Mononuclear cell (primary cell): ENCODE data around the gene OR6J1. TPM values are rescaled to one million over a fixed set of nuclear protein-coding genes. Genes with fewer than 3 reads are reported as not detected.
"Not testable (repeated sequence)": the region's sequence is repeated elsewhere in the genome, so short reads cannot be mapped to it uniquely, and the experiment has no call there.

Experiments used
- H3K27me3 ChIP-seq: 2 replicates; pipeline ENCODE4 v1.6.0; 2011; ENCODE audit warnings: low read length, control low read depth; ENCODE audit not compliant: insufficient read depth
- H3K4me1 ChIP-seq: 2 replicates; pipeline ENCODE4 v1.5.1; 2011; ENCODE audit warnings: mild to moderate bottlenecking, low read length, control low read depth; ENCODE audit not compliant: insufficient read depth
- H3K4me3 ChIP-seq: 2 replicates; pipeline ENCODE4 v1.5.1; 2011; ENCODE audit warnings: mild to moderate bottlenecking, low read length, moderate library complexity
- H3K9me3 ChIP-seq: 2 replicates; pipeline ENCODE4 v1.5.1; 2011; ENCODE audit warnings: low read depth, mild to moderate bottlenecking, control low read depth, low read length
- total RNA-seq: library from RNA; depleted of rRNA; stranded (reverse); fragments of >200 nt; gene quantifications from one replicate; pipeline ENCODE4 v1.2.3, GENCODE V29; 2012

The OR6J1 gene
- total RNA-seq: not detected

- H3K27me3 ChIP-seq: no peaks in the 10 kb centered on the region
- H3K4me3 ChIP-seq: no peak within 1 kb of the TSS
- peaks cover 13% of the 10 kb centered on the region for H3K4me1 ChIP-seq
- H3K9me3 ChIP-seq: no peaks in the 10 kb centered on the region
These were observed at the start of gene OR6J1 for GRCh38 chr14:22644305-22644635. Gene OR6J1 (minus strand): TSS chr14:22644352. CDS start chr14:22634811, 9,541 bp downstream.

- Histone ChIP-seq H3K9me3 (peaks cover 17% of the 10 kb centered on the region), H3K27me3 (peaks cover 18% of the 10 kb centered on the region), H3K4me1 (no peaks in the 10 kb centered on the region), H3K4me3 (no peak overlapping the region)
These were observed 48.0 kb upstream of the OR6J1 start for GRCh38 chr14:22692194-22692593.

- Histone ChIP-seq H3K4me1 (no peaks in the 10 kb centered on the region), H3K27me3 (peaks cover 18% of the 10 kb centered on the region), H3K9me3 (peaks cover 17% of the 10 kb centered on the region), H3K4me3 (no peak overlapping the region)
These were observed 47.0 kb upstream of the OR6J1 start for GRCh38 chr14:22691171-22691570.

DNA sequence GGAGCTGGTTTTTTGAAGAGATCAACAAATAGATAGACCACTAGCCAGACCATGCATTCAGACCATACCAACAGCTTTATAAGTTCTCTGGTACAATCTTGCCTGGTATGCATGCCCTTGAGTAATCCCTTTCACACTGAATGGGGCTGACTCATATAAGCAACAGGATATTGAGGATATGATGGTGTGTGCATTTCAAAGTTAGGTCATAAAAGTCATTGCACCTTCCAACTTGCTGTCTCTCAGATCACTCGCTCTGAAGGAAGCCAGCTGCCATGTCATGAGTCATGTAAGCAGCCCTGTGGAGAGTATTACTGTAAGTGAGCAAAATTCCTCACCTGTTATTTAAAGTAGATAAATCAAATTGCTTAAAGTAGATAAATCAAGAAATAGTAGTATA is 45.0 kb upstream of the OR6J1 start:
- Histone ChIP-seq H3K4me1 (no peaks in the 10 kb centered on the region), H3K4me3 (no peak overlapping the region), H3K9me3 (peaks cover 17% of the 10 kb centered on the region), H3K27me3 (peaks cover 15% of the 10 kb centered on the region)

DNA sequence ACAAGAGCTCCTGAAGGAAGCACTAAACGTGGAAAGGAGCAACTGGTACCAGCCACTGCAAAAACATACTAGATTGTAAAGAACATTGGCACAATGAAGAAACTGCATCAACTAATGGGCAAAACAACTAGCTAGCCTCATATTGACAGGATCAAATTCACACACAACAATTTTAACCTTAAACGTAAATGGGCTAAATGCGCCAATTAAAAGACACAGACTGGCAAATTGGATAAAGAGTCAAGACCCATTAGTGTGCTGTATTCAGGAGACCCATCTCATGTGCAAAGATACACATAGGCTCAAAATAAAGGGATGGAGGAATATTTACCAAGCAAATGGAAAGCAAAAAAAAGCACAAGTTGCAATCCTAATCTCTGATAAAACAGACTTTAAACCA is 43.8 kb upstream of the OR6J1 start:
- not testable (repeated sequence) for H3K4me1 ChIP-seq, H3K4me3 ChIP-seq
- H3K9me3 ChIP-seq: peaks cover 13% of the 10 kb centered on the region
- H3K27me3 ChIP-seq: peaks cover 11% of the 10 kb centered on the region

GRCh38 chr14:22686176-22686611 is 42.0 kb upstream of the OR6J1 start:
- not testable (repeated sequence) for H3K9me3 ChIP-seq, H3K27me3 ChIP-seq, H3K4me1 ChIP-seq

DNA sequence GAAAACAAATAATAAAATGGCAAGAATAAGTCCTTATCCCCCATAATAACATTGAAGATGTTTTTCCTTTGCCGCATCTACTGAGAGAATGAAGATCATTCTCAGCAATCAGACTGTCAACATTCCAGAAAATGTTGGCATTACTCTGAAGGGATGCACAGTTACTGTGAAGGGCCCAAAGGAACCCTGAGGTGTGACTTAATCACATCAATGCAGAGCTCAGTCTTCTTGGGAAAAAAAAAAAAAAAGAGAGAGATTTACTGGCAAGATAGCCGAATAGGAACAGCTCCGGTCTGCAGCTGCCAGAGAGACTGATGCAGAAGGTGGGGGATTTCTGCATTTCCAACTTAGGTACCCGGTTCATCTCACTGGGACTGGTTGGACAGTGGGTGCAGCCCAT is 41.3 kb upstream of the OR6J1 start:
- peaks cover 5% of the 10 kb centered on the region for H3K27me3 ChIP-seq
- no peak overlapping the region for H3K4me3 ChIP-seq
- H3K9me3 ChIP-seq: no peaks in the 10 kb centered on the region
- H3K4me1 ChIP-seq: no peaks in the 10 kb centered on the region

More at GRCh38 chr14:22686176-22686611, 42.0 kb upstream of the OR6J1 start:
- H3K4me3 ChIP-seq: not testable (repeated sequence)

GRCh38 chr14:22683428-22683827 is 39.3 kb upstream of the OR6J1 start:
- not testable (repeated sequence) for H3K4me1 ChIP-seq, H3K4me3 ChIP-seq, H3K27me3 ChIP-seq, H3K9me3 ChIP-seq

DNA sequence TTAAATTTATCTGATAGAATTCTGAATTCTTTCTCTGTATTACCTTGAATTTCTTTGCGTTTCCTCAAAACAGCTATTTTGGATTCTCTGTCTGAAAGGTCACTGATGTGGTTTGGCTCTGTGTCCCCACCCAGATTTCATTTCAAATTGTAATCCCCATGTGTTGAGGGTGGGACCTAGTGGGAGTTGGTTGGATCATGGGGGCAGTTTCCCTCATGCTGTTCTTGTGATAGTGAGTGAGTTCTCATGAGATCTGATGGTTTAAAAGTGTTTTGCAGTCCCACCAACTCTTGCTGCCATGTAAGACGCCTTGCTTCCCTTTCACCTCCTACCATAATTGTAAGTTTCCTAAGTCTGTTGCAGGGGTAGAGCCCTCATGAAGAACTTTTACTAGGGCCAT is 34.1 kb upstream of the OR6J1 start:
- Histone ChIP-seq H3K4me1 (no peaks in the 10 kb centered on the region), H3K4me3 (no peak overlapping the region), H3K9me3 (no peaks in the 10 kb centered on the region), H3K27me3 (peaks cover 3% of the 10 kb centered on the region)

GRCh38 chr14:22677551-22677950 is 33.4 kb upstream of the OR6J1 start:
- not testable (repeated sequence) for H3K4me1 ChIP-seq, H3K4me3 ChIP-seq, H3K9me3 ChIP-seq, H3K27me3 ChIP-seq

- Histone ChIP-seq H3K4me1 (no peaks in the 10 kb centered on the region), H3K27me3 (no peaks in the 10 kb centered on the region), H3K9me3 (no peaks in the 10 kb centered on the region), H3K4me3 (no peak overlapping the region)
These were observed 27.5 kb upstream of the OR6J1 start for GRCh38 chr14:22671622-22672021.

DNA sequence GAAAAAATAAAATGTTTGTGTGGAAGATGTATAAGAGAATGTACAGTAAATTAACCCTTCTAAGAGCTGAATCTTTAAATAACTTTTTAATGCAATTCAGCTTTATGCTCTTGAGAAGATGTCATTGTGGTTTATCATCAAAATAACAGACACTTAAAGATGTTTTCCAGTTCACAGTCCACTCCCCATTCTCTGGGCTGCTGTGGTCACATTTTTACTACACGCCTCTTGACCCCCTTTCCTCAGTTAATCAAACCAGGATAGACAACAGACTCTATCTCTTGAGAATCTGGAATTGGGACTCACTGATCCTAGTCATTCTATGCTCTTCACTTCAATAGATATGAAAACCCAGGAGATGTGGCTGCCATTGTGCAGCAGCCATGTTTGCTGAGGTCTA is 24.7 kb upstream of the OR6J1 start:
- H3K9me3 ChIP-seq: no peaks in the 10 kb centered on the region
- no peak overlapping the region for H3K4me3 ChIP-seq
- H3K4me1 ChIP-seq: no peaks in the 10 kb centered on the region
- H3K27me3 ChIP-seq: no peaks in the 10 kb centered on the region

GRCh38 chr14:22668417-22668816 is 24.3 kb upstream of the OR6J1 start:
- Histone ChIP-seq H3K4me3 (no peak overlapping the region), H3K9me3 (no peaks in the 10 kb centered on the region), H3K4me1 (no peaks in the 10 kb centered on the region), H3K27me3 (no peaks in the 10 kb centered on the region)

GRCh38 chr14:22667881-22668280 is 23.7 kb upstream of the OR6J1 start:
- no peaks in the 10 kb centered on the region for H3K27me3 ChIP-seq
- H3K4me3 ChIP-seq: no peak overlapping the region
- no peaks in the 10 kb centered on the region for H3K9me3 ChIP-seq
- no peaks in the 10 kb centered on the region for H3K4me1 ChIP-seq

DNA sequence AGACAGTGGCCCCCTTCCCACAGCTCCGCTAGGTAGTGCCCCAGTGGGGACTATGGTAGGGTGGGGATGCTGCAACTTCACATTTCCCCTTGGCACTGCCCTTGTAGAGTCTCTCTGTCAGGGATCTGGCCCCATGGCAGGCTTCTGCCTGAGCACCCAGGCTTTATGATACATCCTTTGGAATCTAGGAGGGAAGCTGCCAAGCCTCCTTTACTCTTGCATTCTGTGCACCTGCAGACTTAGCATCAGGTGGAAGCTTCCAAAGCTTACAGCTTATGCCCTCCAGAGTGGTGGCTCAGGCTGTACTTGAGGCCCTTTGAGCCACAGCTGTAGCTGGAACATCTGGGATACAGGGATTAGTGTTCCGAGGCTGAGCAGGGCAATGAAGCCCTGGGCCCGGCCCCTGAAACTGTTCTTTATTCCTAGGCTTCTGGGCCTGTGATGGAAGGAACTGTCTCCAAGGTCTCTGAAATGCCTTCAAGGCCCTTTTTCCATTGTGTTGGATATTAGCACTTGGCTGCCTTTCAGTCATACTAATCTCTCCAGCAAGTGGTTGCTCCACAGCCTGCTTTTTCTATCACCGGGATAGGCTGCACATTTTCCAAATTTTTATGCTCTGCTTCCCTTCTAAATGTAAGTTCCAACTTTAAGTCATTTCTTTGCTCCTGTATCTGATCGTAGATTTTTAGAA is 22.2 kb upstream of the OR6J1 start:
- Histone ChIP-seq H3K4me1 (no peaks in the 10 kb centered on the region), H3K4me3 (no peak overlapping the region)

DNA sequence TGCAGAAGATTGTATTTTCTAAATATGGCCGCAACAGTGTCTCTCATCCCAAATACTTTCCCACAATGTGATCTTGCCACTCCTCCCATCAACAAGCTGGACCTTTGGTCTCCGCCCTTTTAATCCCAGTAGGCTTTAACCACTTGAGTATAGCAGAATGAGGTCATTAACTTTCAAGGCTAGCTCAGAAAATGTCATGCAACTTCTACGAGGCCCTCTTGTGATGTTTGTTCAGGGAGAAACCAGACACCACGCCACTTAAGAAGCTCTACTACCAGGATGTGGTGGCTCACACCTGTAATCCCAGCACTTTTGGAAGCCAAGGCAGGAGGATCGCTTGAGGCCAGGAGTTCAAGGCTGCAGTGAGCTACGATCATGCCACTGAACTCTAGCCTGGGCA is 20.1 kb upstream of the OR6J1 start:
- H3K4me1 ChIP-seq: no peaks in the 10 kb centered on the region
- H3K9me3 ChIP-seq: no peaks in the 10 kb centered on the region
- H3K27me3 ChIP-seq: no peaks in the 10 kb centered on the region
- H3K4me3 ChIP-seq: no peak overlapping the region

More for the DNA sequence above, 22.2 kb upstream of the OR6J1 start:
- Histone ChIP-seq H3K27me3 (no peaks in the 10 kb centered on the region), H3K9me3 (no peaks in the 10 kb centered on the region)
